ENCODE measurements around the gene EDARADD. TPM values are rescaled to one million over a fixed set of nuclear protein-coding genes. Genes with fewer than 3 reads are reported as not detected.

The EDARADD gene
- polyA plus RNA-seq, 1 donor: 0.66 TPM

- H3K27me3 ChIP-seq (ENCODE audit: control insufficient read depth, insufficient read depth, low read length): no peaks in the 10 kb centered on the region
- H3K4me3 ChIP-seq (ENCODE audit: low read length): peak overlapping the region; percentile 81
- H3K36me3 ChIP-seq (ENCODE audit: control insufficient read depth, insufficient read depth, low read length): peaks cover 15% of the 10 kb centered on the region
- H3K9me3 ChIP-seq (ENCODE audit: control insufficient read depth, low read depth, low read length): no peaks in the 10 kb centered on the region
- H3K27ac ChIP-seq (ENCODE audit: low read length): peak overlapping the region; percentile 87
- no peak for DNase-seq
- WGBS (ENCODE audit: insufficient coverage, low lambda C conversion rate): 36% methylated on average over 3 of the region's 3 CpGs
- H3K4me1 ChIP-seq (ENCODE audit: control insufficient read depth, insufficient read depth, low read length): peaks cover 3% of the 10 kb centered on the region
Measured at GRCh38 chr1:236524895-236525184, 130.8 kb downstream of the EDARADD start.

- WGBS (ENCODE audit: insufficient coverage, low lambda C conversion rate): 100% methylated on average over 2 of the region's 3 CpGs
- H3K27ac ChIP-seq (ENCODE audit: low read length): no peak overlapping the region
- H3K9me3 ChIP-seq (ENCODE audit: control insufficient read depth, low read depth, low read length): no peaks in the 10 kb centered on the region
Measured at GRCh38 chr1:236526079-236526478, 132.0 kb downstream of the EDARADD start.

GRCh38 chr1:236530286-236530685, 136.2 kb downstream of the EDARADD start:
- Histone ChIP-seq H3K4me3 (ENCODE audit: low read length) (no peak overlapping the region), H3K27me3 (ENCODE audit: control insufficient read depth, insufficient read depth, low read length) (no peaks in the 10 kb centered on the region), H3K36me3 (ENCODE audit: control insufficient read depth, insufficient read depth, low read length) (peaks cover 26% of the 10 kb centered on the region), H3K27ac (ENCODE audit: low read length) (no peak overlapping the region), H3K4me1 (ENCODE audit: control insufficient read depth, insufficient read depth, low read length) (peaks cover 3% of the 10 kb centered on the region), H3K9me3 (ENCODE audit: control insufficient read depth, low read depth, low read length) (no peaks in the 10 kb centered on the region)
- WGBS (ENCODE audit: insufficient coverage, low lambda C conversion rate): 100% methylated on average over 1 of the region's 1 CpG
- no peak for DNase-seq

More at GRCh38 chr1:236526079-236526478, 132.0 kb downstream of the EDARADD start:
- Histone ChIP-seq H3K4me3 (ENCODE audit: low read length) (no peak overlapping the region), H3K27me3 (ENCODE audit: control insufficient read depth, insufficient read depth, low read length) (no peaks in the 10 kb centered on the region), H3K36me3 (ENCODE audit: control insufficient read depth, insufficient read depth, low read length) (peaks cover 15% of the 10 kb centered on the region), H3K4me1 (ENCODE audit: control insufficient read depth, insufficient read depth, low read length) (peaks cover 3% of the 10 kb centered on the region)
- no peak for DNase-seq

- no peak for DNase-seq
- Histone ChIP-seq H3K36me3 (ENCODE audit: control insufficient read depth, insufficient read depth, low read length) (peaks cover 24% of the 10 kb centered on the region), H3K4me1 (ENCODE audit: control insufficient read depth, insufficient read depth, low read length) (peaks cover 3% of the 10 kb centered on the region), H3K9me3 (ENCODE audit: control insufficient read depth, low read depth, low read length) (no peaks in the 10 kb centered on the region), H3K27ac (ENCODE audit: low read length) (no peak overlapping the region), H3K27me3 (ENCODE audit: control insufficient read depth, insufficient read depth, low read length) (no peaks in the 10 kb centered on the region), H3K4me3 (ENCODE audit: low read length) (no peak overlapping the region)
- 100% methylated on average over 2 of the region's 5 CpGs for WGBS (ENCODE audit: insufficient coverage, low lambda C conversion rate)
Measured at GRCh38 chr1:236530959-236531358, 136.9 kb downstream of the EDARADD start.

- 85% methylated on average over 2 of the region's 4 CpGs for WGBS (ENCODE audit: insufficient coverage, low lambda C conversion rate)
- peaks cover 22% of the 10 kb centered on the region for H3K36me3 ChIP-seq (ENCODE audit: control insufficient read depth, insufficient read depth, low read length)
- DNase-seq: no peak
- H3K27ac ChIP-seq (ENCODE audit: low read length): no peak overlapping the region
- no peaks in the 10 kb centered on the region for H3K27me3 ChIP-seq (ENCODE audit: control insufficient read depth, insufficient read depth, low read length)
- peaks cover 3% of the 10 kb centered on the region for H3K4me1 ChIP-seq (ENCODE audit: control insufficient read depth, insufficient read depth, low read length)
- no peaks in the 10 kb centered on the region for H3K9me3 ChIP-seq (ENCODE audit: control insufficient read depth, low read depth, low read length)
- no peak overlapping the region for H3K4me3 ChIP-seq (ENCODE audit: low read length)
Measured at GRCh38 chr1:236532850-236533249, 138.8 kb downstream of the EDARADD start.

GRCh38 chr1:236534151-236534651, 140.1 kb downstream of the EDARADD start:
- Histone ChIP-seq H3K36me3 (ENCODE audit: control insufficient read depth, insufficient read depth, low read length) (peaks cover 35% of the 10 kb centered on the region), H3K9me3 (ENCODE audit: control insufficient read depth, low read depth, low read length) (no peaks in the 10 kb centered on the region), H3K4me3 (ENCODE audit: low read length) (no peak overlapping the region), H3K27me3 (ENCODE audit: control insufficient read depth, insufficient read depth, low read length) (no peaks in the 10 kb centered on the region), H3K4me1 (ENCODE audit: control insufficient read depth, insufficient read depth, low read length) (peaks cover 3% of the 10 kb centered on the region), H3K27ac (ENCODE audit: low read length) (no peak overlapping the region)
- 93% methylated on average over 3 of the region's 4 CpGs for WGBS (ENCODE audit: insufficient coverage, low lambda C conversion rate)
- no peak for DNase-seq

Other genes with a start within 250 kb of the EDARADD start
- 10.8 TPM for gene ERO1B, start 112.3 kb upstream of the EDARADD start, polyA plus RNA-seq
- 65.4 TPM for gene LGALS8, start 129.7 kb downstream of the EDARADD start, polyA plus RNA-seq
- 19.5 TPM for gene HEATR1, start 210.2 kb downstream of the EDARADD start, polyA plus RNA-seq

Data from large intestine (tissue), 3 donors.